Spinal cord (tissue), 10 donors: ENCODE measurements around the gene SELL. TPM values are rescaled to one million over a fixed set of nuclear protein-coding genes. Genes with fewer than 3 reads are reported as not detected.
"Not testable (repeated sequence)": the region's sequence is repeated elsewhere in the genome, so short reads cannot be mapped to it uniquely, and the experiment has no call there.

Experiments used
- DNase-seq, 6 donors: peaks; one replicate each; pipeline versions ENCODE4 v3.0.0 to v3.0.0-alpha.2; 2013 to 2015; ENCODE audit warnings: low spot score in 6 of 6, low read depth in 4 of 6
- H3K27ac ChIP-seq: one replicate; pipeline ENCODE4 v1.5.1; 2013; ENCODE audit warnings: low read depth, low read length, control low read depth
- H3K27me3 ChIP-seq: one replicate; pipeline ENCODE4 v1.6.1; 2013; ENCODE audit warnings: low read length; ENCODE audit not compliant: control insufficient read depth, insufficient read depth
- H3K36me3 ChIP-seq: one replicate; pipeline ENCODE4 v1.6.1; 2013; ENCODE audit warnings: low read length; ENCODE audit not compliant: control insufficient read depth, insufficient read depth
- H3K4me1 ChIP-seq: one replicate; pipeline ENCODE4 v1.6.1; 2013; ENCODE audit warnings: low read length; ENCODE audit not compliant: control insufficient read depth, insufficient read depth
- H3K4me3 ChIP-seq: one replicate; pipeline ENCODE4 v1.5.1; 2013; ENCODE audit warnings: low read depth, low read length, control low read depth
- H3K9me3 ChIP-seq: one replicate; pipeline ENCODE4 v1.6.1; 2013; ENCODE audit warnings: low read length; ENCODE audit not compliant: control insufficient read depth, insufficient read depth
- WGBS: methylation state at CpG from one replicate; pipeline ENCODE4 v1.1.5; 2013; ENCODE audit warnings: missing lambda C conversion rate; ENCODE audit not compliant: insufficient coverage; 5-methylcytosine and 5-hydroxymethylcytosine counted together
- polyA plus RNA-seq, 2 donors: library from polyadenylated mRNA; unstranded; fragments of 120-200 nt; gene quantifications; one replicate each; pipeline ENCODE4 v1.2.1, GENCODE V29; 2013; ENCODE audit not compliant: insufficient read length in 2 of 2
- total RNA-seq, 2 donors: library from RNA; depleted of rRNA in 1 of 2; stranded (reverse); fragments of 120-200 nt in 1 of 2; fragments of >200 nt in 1 of 2; gene quantifications; one replicate each; pipeline versions ENCODE4 v1.2.3 to v1.2.4, GENCODE V29; 2013 to 2014
- donor health status: healthy.

The SELL gene
- total and polyA plus RNA-seq, 4 donors: 3.7 to 15.9 (median 7.6) TPM

- no CpG with 5 or more reads among the region's 2 CpGs for WGBS
- Histone ChIP-seq H3K27ac (no peak overlapping the region), H3K9me3 (no peaks in the 10 kb centered on the region), H3K27me3 (no peaks in the 10 kb centered on the region), H3K4me3 (no peak overlapping the region), H3K36me3 (no peaks in the 10 kb centered on the region), H3K4me1 (no peaks in the 10 kb centered on the region)
- DNase-seq: no peak
These were observed 35.4 kb downstream of the SELL start for GRCh38 chr1:169676001-169676400.

DNA sequence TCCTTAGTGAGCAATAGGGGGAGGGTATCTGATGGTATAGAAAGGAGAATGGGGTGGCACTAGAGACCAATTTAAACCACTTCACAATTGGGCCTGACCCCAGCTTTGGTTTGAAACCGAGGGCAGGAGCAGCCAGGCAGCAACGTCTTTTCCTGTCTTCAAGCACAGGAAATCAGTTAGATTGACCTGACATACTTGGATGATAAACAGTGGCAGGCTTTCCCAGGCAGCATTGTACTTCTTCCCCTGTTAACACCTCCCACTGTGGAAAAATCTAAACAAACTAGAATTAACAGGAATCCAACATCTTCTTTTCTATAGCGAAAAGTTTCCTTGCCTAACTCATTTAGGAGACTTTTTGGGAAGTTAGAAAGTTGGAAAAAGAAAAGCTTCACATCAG lies 40.6 kb downstream of the SELL start:
- no peak for DNase-seq

DNA sequence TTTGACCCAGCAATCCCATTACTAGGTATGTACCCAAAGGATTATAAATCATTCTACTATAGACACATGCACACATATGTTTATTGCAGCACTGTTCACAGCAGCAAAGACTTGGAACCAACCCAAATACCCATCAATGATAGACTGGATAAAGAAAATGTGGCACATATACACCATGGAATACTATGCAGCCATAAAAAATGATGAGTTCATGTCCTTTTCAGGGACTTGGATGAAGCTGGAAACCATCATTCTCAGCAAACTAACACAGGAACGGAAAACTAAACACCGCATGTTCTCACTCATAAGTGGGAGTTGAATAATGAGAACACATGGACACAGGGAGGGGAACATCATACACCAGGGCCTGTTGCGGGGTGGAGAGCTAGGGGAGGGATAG lies 41.2 kb downstream of the SELL start:
- not testable (repeated sequence) for DNase-seq, H3K27ac ChIP-seq, H3K4me1 ChIP-seq, H3K9me3 ChIP-seq, H3K4me3 ChIP-seq, H3K27me3 ChIP-seq, H3K36me3 ChIP-seq
- no CpG with 5 or more reads among the region's 3 CpGs for WGBS

More for the DNA sequence above, 40.6 kb downstream of the SELL start:
- Histone ChIP-seq H3K4me1 (no peaks in the 10 kb centered on the region), H3K27ac (no peak overlapping the region), H3K4me3 (no peak overlapping the region), H3K36me3 (no peaks in the 10 kb centered on the region), H3K27me3 (no peaks in the 10 kb centered on the region), H3K9me3 (no peaks in the 10 kb centered on the region)
- 34% methylated on average over 2 of the region's 3 CpGs for WGBS

DNA sequence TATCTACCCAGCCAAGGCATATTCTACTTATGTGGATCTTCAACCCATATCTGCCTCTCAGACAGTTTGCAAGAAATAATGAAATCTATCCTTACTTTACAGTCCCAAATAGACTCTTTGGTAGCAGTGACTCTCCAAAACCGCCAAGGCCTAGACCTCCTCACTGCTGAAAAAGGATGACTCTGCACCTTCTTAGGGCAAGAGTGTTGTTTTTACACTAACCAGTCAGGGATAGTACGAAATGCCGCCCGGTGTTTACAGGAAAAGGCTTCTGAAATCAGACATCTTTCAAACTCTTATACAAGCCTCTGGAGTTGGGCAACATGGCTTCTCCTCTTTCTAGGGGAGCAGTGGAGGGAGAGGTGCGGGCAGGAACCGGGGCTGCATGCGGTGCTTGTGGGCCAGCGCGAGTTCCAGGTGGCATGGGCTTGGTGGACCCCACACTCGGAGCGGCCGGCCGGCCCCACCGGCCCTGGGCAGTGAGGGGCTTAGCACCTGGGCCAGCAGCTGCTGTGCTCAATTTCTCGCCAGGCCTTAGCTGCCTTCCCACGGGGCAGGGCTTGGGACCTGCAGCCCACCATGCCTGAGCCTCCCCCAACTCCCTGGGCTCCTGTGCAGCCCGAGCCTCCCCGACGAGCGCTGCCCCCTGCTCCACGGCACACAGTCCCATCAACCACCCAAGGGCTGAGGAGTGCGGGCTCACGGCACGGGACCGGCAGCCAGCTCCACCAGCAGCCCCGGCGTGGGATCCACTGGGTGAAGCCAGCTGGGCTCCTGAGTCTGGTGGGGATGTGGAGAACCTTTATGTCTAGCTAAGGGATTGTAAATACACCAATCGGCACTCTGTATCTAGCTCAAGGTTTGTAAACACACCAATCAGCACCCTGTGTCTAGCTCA lies 43.5 kb downstream of the SELL start:
- not testable (repeated sequence) for DNase-seq, H3K9me3 ChIP-seq, H3K4me3 ChIP-seq, H3K27me3 ChIP-seq, H3K27ac ChIP-seq, H3K36me3 ChIP-seq, H3K4me1 ChIP-seq
- 93% methylated on average over 12 of the region's 28 CpGs for WGBS

- not testable (repeated sequence) for H3K27ac ChIP-seq, H3K4me3 ChIP-seq, H3K36me3 ChIP-seq, H3K27me3 ChIP-seq, H3K4me1 ChIP-seq, DNase-seq, H3K9me3 ChIP-seq
- WGBS: 77% methylated on average over 1 of the region's 2 CpGs
These were observed 44.2 kb downstream of the SELL start for GRCh38 chr1:169667227-169667639.

DNA sequence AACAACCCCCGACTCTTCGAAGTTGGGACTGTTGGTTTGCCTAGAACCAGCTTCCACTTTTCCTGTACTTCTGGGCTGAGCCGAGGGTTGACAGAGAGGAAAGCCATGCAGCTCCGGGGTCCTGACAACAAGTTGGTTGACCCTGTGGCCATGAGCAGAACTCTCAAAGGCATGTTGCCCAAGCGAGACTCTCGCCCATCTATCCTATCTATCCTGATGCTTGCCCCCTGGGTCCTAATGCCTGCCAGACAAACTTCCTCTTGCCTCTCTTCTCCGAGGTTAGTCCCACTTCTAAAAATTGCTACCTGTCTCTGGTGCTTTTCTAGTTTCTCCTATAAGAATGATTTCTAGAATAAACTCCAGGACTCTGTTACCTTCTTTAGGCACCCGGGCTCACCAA lies 48.7 kb downstream of the SELL start:
- not testable (repeated sequence) for H3K4me3 ChIP-seq, DNase-seq, H3K27me3 ChIP-seq, H3K36me3 ChIP-seq, H3K27ac ChIP-seq, H3K9me3 ChIP-seq, H3K4me1 ChIP-seq
- WGBS: 72% methylated on average over 7 of the region's 8 CpGs

GRCh38 chr1:169661066-169661465 lies 50.4 kb downstream of the SELL start:
- H3K27ac ChIP-seq, H3K4me3 ChIP-seq, H3K27me3 ChIP-seq, H3K9me3 ChIP-seq, H3K36me3 ChIP-seq, H3K4me1 ChIP-seq, DNase-seq: not testable (repeated sequence)
- 100% methylated on average over 7 of the region's 16 CpGs for WGBS

DNA sequence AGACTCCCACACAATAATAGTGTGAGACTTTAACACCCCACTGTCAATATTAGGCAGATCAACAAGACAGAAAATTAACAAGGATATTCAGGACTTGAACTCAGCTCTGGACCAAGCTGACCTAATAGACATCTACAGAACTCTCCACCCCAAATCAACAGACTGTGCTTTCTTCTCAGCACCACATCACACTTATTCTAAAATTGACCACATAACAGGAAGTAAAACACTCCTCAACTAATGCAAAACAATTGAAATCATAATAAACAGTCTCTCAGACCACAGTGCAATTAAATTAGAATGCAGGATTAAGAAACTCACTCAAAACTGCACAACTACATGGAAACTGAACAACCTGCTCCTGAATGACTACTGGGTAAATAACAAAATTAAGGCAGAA lies 52.6 kb downstream of the SELL start:
- not testable (repeated sequence) for H3K36me3 ChIP-seq, H3K27me3 ChIP-seq, H3K4me1 ChIP-seq, H3K9me3 ChIP-seq, H3K27ac ChIP-seq, H3K4me3 ChIP-seq, DNase-seq

GRCh38 chr1:169653873-169654272 lies 57.5 kb downstream of the SELL start:
- Histone ChIP-seq H3K27ac (no peak overlapping the region), H3K9me3 (no peaks in the 10 kb centered on the region), H3K4me3 (no peak overlapping the region), H3K27me3 (no peaks in the 10 kb centered on the region), H3K36me3 (no peaks in the 10 kb centered on the region), H3K4me1 (no peaks in the 10 kb centered on the region)
- WGBS: 100% methylated on average over 2 of the region's 2 CpGs
- DNase-seq: no peak

DNA sequence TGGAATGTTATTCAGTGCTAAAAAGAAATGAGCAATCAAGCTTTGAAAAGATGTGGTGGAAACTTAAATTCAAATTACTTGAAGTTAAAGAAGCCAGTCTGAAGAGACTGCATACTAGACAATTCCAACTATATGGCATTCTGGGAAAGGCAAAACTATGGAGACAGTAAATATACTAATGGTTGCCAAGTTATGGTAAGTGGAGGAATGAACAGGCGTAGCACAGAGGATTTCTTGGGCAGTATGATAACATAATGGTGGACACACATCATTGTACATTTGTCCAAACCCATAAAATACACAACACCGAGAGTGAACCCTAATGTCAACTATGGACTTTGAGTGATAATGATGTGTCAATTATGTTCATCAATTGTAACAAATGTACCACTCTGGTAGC lies 60.4 kb downstream of the SELL start:
- no CpG with 5 or more reads among the region's 2 CpGs for WGBS
- Histone ChIP-seq H3K36me3 (no peaks in the 10 kb centered on the region), H3K4me1 (no peaks in the 10 kb centered on the region), H3K9me3 (no peaks in the 10 kb centered on the region), H3K27me3 (no peaks in the 10 kb centered on the region), H3K4me3 (no peak overlapping the region), H3K27ac (no peak overlapping the region)
- no peak for DNase-seq
